ENCODE results near the gene ZNF91.

DNA sequence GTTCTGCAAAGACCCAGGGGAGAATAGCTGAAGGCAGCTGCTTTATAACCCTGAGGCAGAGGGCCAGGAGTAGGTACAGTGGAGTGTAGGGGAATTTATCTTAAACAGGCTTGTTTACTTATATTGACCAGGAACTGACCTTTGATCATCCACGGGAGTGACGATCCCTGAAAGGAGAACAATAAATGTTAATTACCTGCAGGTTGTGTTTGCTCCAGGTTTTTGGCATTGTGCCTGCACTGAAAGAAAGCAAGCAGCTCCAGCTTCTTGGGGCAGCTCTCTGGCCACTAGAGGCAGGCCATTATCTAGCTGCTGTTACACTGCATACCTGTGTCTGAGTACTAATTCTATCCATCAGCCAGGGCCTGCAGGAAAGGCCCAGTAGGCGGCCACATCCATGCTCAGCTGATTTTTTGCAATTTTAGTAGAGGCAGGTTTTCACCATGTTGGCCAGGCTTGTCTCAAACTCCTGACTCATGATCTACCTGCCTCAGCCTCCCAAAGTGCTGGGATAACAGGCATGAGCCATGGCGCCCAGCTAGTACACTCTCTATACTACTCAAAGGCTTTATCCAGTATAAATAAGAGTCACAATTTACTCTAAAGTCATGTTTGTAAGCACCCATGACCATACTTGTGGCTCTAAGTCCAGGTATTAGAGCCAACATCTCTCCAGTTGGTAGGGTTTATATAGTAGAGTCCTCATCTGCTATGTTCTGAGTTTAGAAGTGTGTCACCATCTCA is 8.5 kb upstream of the ZNF91 start:
- TF ChIP-seq, protein P1, sequence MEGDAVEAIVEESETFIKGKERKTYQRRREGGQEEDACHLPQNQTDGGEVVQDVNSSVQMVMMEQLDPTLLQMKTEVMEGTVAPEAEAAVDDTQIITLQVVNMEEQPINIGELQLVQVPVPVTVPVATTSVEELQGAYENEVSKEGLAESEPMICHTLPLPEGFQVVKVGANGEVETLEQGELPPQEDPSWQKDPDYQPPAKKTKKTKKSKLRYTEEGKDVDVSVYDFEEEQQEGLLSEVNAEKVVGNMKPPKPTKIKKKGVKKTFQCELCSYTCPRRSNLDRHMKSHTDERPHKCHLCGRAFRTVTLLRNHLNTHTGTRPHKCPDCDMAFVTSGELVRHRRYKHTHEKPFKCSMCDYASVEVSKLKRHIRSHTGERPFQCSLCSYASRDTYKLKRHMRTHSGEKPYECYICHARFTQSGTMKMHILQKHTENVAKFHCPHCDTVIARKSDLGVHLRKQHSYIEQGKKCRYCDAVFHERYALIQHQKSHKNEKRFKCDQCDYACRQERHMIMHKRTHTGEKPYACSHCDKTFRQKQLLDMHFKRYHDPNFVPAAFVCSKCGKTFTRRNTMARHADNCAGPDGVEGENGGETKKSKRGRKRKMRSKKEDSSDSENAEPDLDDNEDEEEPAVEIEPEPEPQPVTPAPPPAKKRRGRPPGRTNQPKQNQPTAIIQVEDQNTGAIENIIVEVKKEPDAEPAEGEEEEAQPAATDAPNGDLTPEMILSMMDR (IDR thresholded peaks at IDR 0.05) = no peak
- no peak for TF ChIP-seq POLR2A (IDR thresholded peaks at IDR 0.05)
